Measurements from ENCODE around the gene ANKLE1.
A peak's percentile ranks its signal among the peaks of the same experiment; 100 is the strongest.

The ANKLE1 gene

GRCh38 chr19:17255150-17255621, 26.5 kb upstream of the ANKLE1 start:
- peaks cover 10% of the 10 kb centered on the region for H3K27me3 ChIP-seq (ENCODE audit: insufficient read depth, insufficient read length)
- TF ChIP-seq YY1 (IDR thresholded peaks at IDR 0.05; ENCODE audit: insufficient read depth, insufficient read length) (no peak), SUZ12 (IDR thresholded peaks at IDR 0.05; ENCODE audit: extremely low read depth, insufficient read depth, insufficient read length) (no peak), ZNF274 (IDR thresholded peaks at IDR 0.05; ENCODE audit: low read depth, low read length) (no peak)
- peaks cover 5% of the 10 kb centered on the region for H3K4me1 ChIP-seq (ENCODE audit: insufficient read depth, insufficient read length)
- no peak for DNase-seq (ENCODE audit: low read depth, low spot score)
- H3K9ac ChIP-seq (ENCODE audit: insufficient read length, low read depth), result no peak overlapping the region
- H3K4me3 ChIP-seq (ENCODE audit: insufficient read length, low read depth), result no peak overlapping the region
- no peaks in the 10 kb centered on the region for H3K36me3 ChIP-seq (ENCODE audit: insufficient read depth, insufficient read length, low read length)
- peaks cover 26% of the 10 kb centered on the region; the same call in 1 of the 2 replicates for H3K9me3 ChIP-seq (ENCODE audit: insufficient read depth, low read length)

- no peak overlapping the region for H3K4me3 ChIP-seq (ENCODE audit: insufficient read length, low read depth)
- TF ChIP-seq SUZ12 (IDR thresholded peaks at IDR 0.05; ENCODE audit: extremely low read depth, insufficient read depth, insufficient read length), result no peak
- no peak for TF ChIP-seq YY1 (IDR thresholded peaks at IDR 0.05; ENCODE audit: insufficient read depth, insufficient read length)
- no peak for TF ChIP-seq ZNF274 (IDR thresholded peaks at IDR 0.05; ENCODE audit: low read depth, low read length)
Observed at GRCh38 chr19:17256130-17256529, 25.6 kb upstream of the ANKLE1 start.

GRCh38 chr19:17259118-17259780, 22.5 kb upstream of the ANKLE1 start:
- TF ChIP-seq SUZ12 (IDR thresholded peaks at IDR 0.05; ENCODE audit: extremely low read depth, insufficient read depth, insufficient read length) (no peak), YY1 (IDR thresholded peaks at IDR 0.05; ENCODE audit: insufficient read depth, insufficient read length) (no peak), ZNF274 (IDR thresholded peaks at IDR 0.05; ENCODE audit: low read depth, low read length) (no peak)
- no peak overlapping the region for H3K4me3 ChIP-seq (ENCODE audit: insufficient read length, low read depth)
- peaks cover 33% of the 10 kb centered on the region; the same call in 1 of the 2 replicates for H3K9me3 ChIP-seq (ENCODE audit: insufficient read depth, low read length)
- H3K36me3 ChIP-seq (ENCODE audit: insufficient read depth, insufficient read length, low read length), result no peaks in the 10 kb centered on the region
- H3K9ac ChIP-seq (ENCODE audit: insufficient read length, low read depth), result no peak overlapping the region
- peaks cover 10% of the 10 kb centered on the region for H3K27me3 ChIP-seq (ENCODE audit: insufficient read depth, insufficient read length)
- no peak for DNase-seq (ENCODE audit: low read depth, low spot score)
- peaks cover 5% of the 10 kb centered on the region for H3K4me1 ChIP-seq (ENCODE audit: insufficient read depth, insufficient read length)

More at GRCh38 chr19:17256130-17256529, 25.6 kb upstream of the ANKLE1 start:
- H3K9ac ChIP-seq (ENCODE audit: insufficient read length, low read depth), result no peak overlapping the region
- DNase-seq (ENCODE audit: low read depth, low spot score), result no peak
- peaks cover 5% of the 10 kb centered on the region for H3K4me1 ChIP-seq (ENCODE audit: insufficient read depth, insufficient read length)
- peaks cover 33% of the 10 kb centered on the region; the same call in 1 of the 2 replicates for H3K9me3 ChIP-seq (ENCODE audit: insufficient read depth, low read length)
- H3K36me3 ChIP-seq (ENCODE audit: insufficient read depth, insufficient read length, low read length), result no peaks in the 10 kb centered on the region
- peaks cover 10% of the 10 kb centered on the region for H3K27me3 ChIP-seq (ENCODE audit: insufficient read depth, insufficient read length)

GRCh38 chr19:17259934-17260333, 21.8 kb upstream of the ANKLE1 start:
- TF ChIP-seq SUZ12 (IDR thresholded peaks at IDR 0.05; ENCODE audit: extremely low read depth, insufficient read depth, insufficient read length), result no peak
- no peak for TF ChIP-seq YY1 (IDR thresholded peaks at IDR 0.05; ENCODE audit: insufficient read depth, insufficient read length)
- TF ChIP-seq ZNF274 (IDR thresholded peaks at IDR 0.05; ENCODE audit: low read depth, low read length), result no peak
- H3K27me3 ChIP-seq (ENCODE audit: insufficient read depth, insufficient read length), result peaks cover 10% of the 10 kb centered on the region
- DNase-seq (ENCODE audit: low read depth, low spot score), result no peak
- H3K4me3 ChIP-seq (ENCODE audit: insufficient read length, low read depth), result no peak overlapping the region
- H3K9me3 ChIP-seq (ENCODE audit: insufficient read depth, low read length), result peaks cover 33% of the 10 kb centered on the region; the same call in 1 of the 2 replicates
- no peak overlapping the region for H3K9ac ChIP-seq (ENCODE audit: insufficient read length, low read depth)
- no peaks in the 10 kb centered on the region for H3K36me3 ChIP-seq (ENCODE audit: insufficient read depth, insufficient read length, low read length)
- peaks cover under 1% of the 10 kb centered on the region for H3K4me1 ChIP-seq (ENCODE audit: insufficient read depth, insufficient read length)

GRCh38 chr19:17260842-17261325, 20.8 kb upstream of the ANKLE1 start:
- no peak for TF ChIP-seq YY1 (IDR thresholded peaks at IDR 0.05; ENCODE audit: insufficient read depth, insufficient read length)
- no peak for TF ChIP-seq SUZ12 (IDR thresholded peaks at IDR 0.05; ENCODE audit: extremely low read depth, insufficient read depth, insufficient read length)
- TF ChIP-seq ZNF274 (IDR thresholded peaks at IDR 0.05; ENCODE audit: low read depth, low read length), result no peak
- Histone ChIP-seq H3K9ac (ENCODE audit: insufficient read length, low read depth) (peak overlapping the region; percentile 38), H3K36me3 (ENCODE audit: insufficient read depth, insufficient read length, low read length) (no peaks in the 10 kb centered on the region), H3K9me3 (ENCODE audit: insufficient read depth, low read length) (peaks cover 33% of the 10 kb centered on the region; the same call in 1 of the 2 replicates), H3K27me3 (ENCODE audit: insufficient read depth, insufficient read length) (peaks cover 8% of the 10 kb centered on the region), H3K4me3 (ENCODE audit: insufficient read length, low read depth) (no peak overlapping the region), H3K4me1 (ENCODE audit: insufficient read depth, insufficient read length) (no peaks in the 10 kb centered on the region)
- DNase-seq (ENCODE audit: low read depth, low spot score), result peak; percentile 90

GRCh38 chr19:17262557-17262956, 19.1 kb upstream of the ANKLE1 start:
- DNase-seq (ENCODE audit: low read depth, low spot score), result no peak
- Histone ChIP-seq H3K4me3 (ENCODE audit: insufficient read length, low read depth) (no peak overlapping the region), H3K9me3 (ENCODE audit: insufficient read depth, low read length) (peaks cover 33% of the 10 kb centered on the region; the same call in 1 of the 2 replicates), H3K4me1 (ENCODE audit: insufficient read depth, insufficient read length) (no peaks in the 10 kb centered on the region), H3K9ac (ENCODE audit: insufficient read length, low read depth) (no peak overlapping the region), H3K27me3 (ENCODE audit: insufficient read depth, insufficient read length) (no peaks in the 10 kb centered on the region), H3K36me3 (ENCODE audit: insufficient read depth, insufficient read length, low read length) (no peaks in the 10 kb centered on the region)
- TF ChIP-seq ZNF274 (IDR thresholded peaks at IDR 0.05; ENCODE audit: low read depth, low read length) (no peak), YY1 (IDR thresholded peaks at IDR 0.05; ENCODE audit: insufficient read depth, insufficient read length) (no peak), SUZ12 (IDR thresholded peaks at IDR 0.05; ENCODE audit: extremely low read depth, insufficient read depth, insufficient read length) (no peak)

All from NT2/D1 (cell line).